SJCRH30 (cell line): ENCODE data around the gene DDX19B. TPM values are rescaled to one million over a fixed set of nuclear protein-coding genes. Genes with fewer than 3 reads are reported as not detected.
"Not testable (repeated sequence)": the region's sequence is repeated elsewhere in the genome, so short reads cannot be mapped to it uniquely, and the experiment has no call there.

Experiments used
- DNase-seq, 2 experiments: peaks; one replicate each; pipeline ENCODE4 v3.0.0-alpha.2; 2015 to 2020
- H3K27ac ChIP-seq: fragments of 250-450 bp; sonication (Bioruptor Pico); 2 replicates; pipeline ENCODE4 v1.5.1; 2020; ENCODE audit warnings: mild to moderate bottlenecking, moderate library complexity
- H3K27me3 ChIP-seq: fragments of 250-450 bp; sonication (Bioruptor Pico); 2 replicates; pipeline ENCODE4 v1.5.1; 2020; ENCODE audit warnings: mild to moderate bottlenecking, moderate library complexity
- H3K36me3 ChIP-seq: fragments of 250-450 bp; sonication (Bioruptor Pico); 2 replicates; pipeline ENCODE4 v1.5.1; 2020; ENCODE audit warnings: mild to moderate bottlenecking, moderate library complexity
- H3K4me1 ChIP-seq: fragments of 250-450 bp; sonication (Bioruptor Pico); 2 replicates; pipeline ENCODE4 v1.5.1; 2020; ENCODE audit warnings: mild to moderate bottlenecking, moderate library complexity
- H3K4me3 ChIP-seq: fragments of 250-450 bp; sonication (Bioruptor Pico); 2 replicates; pipeline ENCODE4 v1.5.1; 2020; ENCODE audit warnings: mild to moderate bottlenecking, moderate library complexity
- H3K9me3 ChIP-seq: fragments of 250-450 bp; sonication (Bioruptor Pico); replicated peaks from 2 replicates; pipeline ENCODE4 v1.5.1; 2020; ENCODE audit warnings: mild to moderate bottlenecking, moderate library complexity
- total RNA-seq: library from RNA; depleted of rRNA; stranded (reverse); fragments of >200 nt; shearing (Covaris generic); gene quantifications from 2 replicates; pipeline ENCODE4 v1.2.3, GENCODE V29; 2014; rRNA removed

The DDX19B gene
- total RNA-seq, result 17.5 and 23.9 TPM in 2 replicates

DNA sequence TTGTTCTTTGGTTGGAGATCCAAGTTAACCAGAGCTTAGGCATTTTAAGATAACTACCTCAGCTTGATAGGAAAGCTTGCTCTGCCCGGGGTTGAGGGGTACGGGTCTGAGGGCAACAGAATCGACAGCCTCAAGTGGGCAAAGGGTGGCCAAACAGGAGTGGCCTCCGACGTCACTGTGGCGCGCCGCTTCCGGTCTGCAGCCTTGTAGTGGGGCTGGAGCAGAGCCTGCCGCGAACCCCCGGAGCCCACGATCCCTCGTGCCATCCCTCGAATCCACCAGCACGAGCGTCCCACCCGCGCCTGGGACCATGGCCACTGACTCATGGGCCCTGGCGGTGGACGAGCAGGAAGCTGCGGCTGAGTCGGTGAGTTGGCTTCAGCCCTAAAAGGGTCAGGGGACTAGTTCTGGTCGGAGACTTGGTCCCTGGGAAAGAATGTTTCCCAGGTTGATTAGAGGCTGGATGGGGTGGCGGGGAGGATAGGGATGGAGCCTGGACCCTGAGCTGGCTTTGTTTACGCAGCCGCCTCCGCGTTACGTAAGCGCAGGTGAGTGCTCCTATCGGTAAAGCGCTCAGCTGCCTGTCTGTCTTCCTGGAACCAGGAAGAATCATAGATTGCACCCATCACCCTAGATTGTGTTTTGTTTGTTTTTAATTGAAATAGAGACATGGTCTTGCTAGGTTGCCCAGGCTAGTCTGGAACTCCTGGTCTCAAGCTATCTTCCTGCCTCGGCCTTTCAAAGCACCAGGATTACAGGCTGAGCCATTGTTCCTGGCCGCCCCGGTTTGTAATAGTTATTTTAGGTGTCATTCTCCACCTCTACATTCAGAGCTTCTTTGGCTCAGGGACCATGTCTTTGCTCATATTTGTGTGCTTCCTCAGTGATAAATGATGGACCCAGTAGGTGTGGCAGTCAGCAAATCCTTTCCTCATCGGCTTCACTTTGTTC is at the start of gene DDX19B:
Gene DDX19B, plus strand, starts transcription at position 199 of the 951 bp plus-strand sequence. Its CDS starts 112 bp downstream, at position 311.
- no peaks in the 10 kb centered on the region for H3K4me1 ChIP-seq
- no peaks in the 10 kb centered on the region; the same call in 1 of the 2 replicates for H3K36me3 ChIP-seq
- H3K27me3 ChIP-seq, result no peaks in the 10 kb centered on the region
- peak within 1 kb of the TSS; percentile 62 for H3K27ac ChIP-seq
- peak; percentile 60 to 63 for DNase-seq
- H3K9me3 ChIP-seq, result no peaks in the 10 kb centered on the region
- peak within 1 kb of the TSS; percentile 90 for H3K4me3 ChIP-seq

DNA sequence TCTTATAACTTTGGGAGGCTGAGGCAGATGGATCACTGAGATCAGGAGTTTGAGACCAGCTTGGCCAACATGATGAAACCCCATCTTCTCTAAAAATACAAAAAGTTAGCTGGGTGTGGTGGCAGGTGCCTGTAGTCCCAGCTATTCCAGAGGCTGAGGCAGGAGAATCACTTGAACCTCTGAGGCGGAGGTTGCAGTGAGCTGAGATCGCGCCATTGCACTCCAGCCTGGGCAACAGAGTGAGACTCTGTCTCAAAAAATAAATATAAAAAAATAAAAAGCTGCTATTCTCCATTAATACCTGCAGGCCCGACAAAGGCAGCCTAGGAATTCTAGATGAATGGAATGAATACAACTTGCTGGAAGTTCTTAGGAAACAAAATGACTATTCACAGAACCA is 49.3 kb upstream of the DDX19B start:
- H3K9me3 ChIP-seq, H3K27me3 ChIP-seq, H3K4me3 ChIP-seq, H3K4me1 ChIP-seq, H3K27ac ChIP-seq, DNase-seq: not testable (repeated sequence)
- H3K36me3 ChIP-seq, result peaks cover 19% of the 10 kb centered on the region

DNA sequence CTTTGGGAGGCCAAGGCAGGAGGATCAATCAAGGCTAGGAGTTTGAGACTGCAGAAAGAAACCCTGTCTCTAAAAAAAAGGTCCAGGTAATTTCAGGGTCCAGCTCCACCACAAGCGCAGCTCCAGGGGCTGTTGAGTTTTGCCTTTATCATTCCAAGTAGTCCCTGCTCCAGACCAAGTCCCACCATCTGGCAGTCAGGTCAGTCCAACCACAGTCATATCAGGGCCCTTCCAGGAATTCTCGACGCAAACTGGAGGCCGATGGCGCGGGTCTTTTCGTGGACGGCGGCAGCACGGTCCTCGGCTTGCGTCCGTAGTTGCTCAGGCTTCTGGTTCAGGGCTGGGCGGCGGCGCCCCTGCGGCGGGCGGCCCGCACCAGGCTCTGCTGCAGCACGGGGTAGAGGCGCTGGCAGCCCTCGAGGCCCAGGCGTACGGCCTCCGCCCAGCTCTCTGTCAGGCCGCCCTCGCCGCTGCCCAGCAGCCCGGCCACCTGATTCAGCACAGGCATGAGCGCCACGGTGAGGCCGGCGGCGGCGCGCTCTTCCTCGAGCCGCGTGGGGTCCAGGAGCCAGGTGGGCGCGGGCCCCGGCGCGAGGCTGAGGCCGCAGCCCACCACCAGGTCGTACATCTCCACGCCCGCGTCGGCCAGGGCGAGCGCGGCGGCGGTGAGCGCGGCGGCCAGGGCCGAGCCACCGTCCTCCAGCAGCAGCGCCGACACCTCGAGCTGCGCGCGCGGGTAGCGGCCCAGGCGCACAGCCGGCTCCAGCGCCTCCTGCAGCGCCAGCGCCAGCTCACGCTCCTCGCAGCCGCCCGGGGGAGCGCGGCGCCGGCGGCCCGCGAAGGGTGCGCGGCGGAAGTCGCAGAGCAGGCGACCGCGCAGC is 48.0 kb upstream of the DDX19B start:
- no peak for DNase-seq
- Histone ChIP-seq H3K4me1 (no peaks in the 10 kb centered on the region), H3K27me3 (no peaks in the 10 kb centered on the region), H3K4me3 (peak overlapping the region; percentile 92), H3K36me3 (peaks cover 22% of the 10 kb centered on the region), H3K27ac (no peak overlapping the region), H3K9me3 (no peaks in the 10 kb centered on the region)

GRCh38 chr16:70251629-70252354 is 47.2 kb upstream of the DDX19B start, which contains the start of gene EXOSC6:
EXOSC6 (minus strand) TSS chr16:70251940; CDS start chr16:70251900, 40 bp downstream.
- H3K4me3 ChIP-seq, result peak within 1 kb of the TSS; percentile 92
- H3K27ac ChIP-seq, result peak within 1 kb of the TSS; percentile 68; the same call in 1 of the 2 replicates
- peak; percentile 88 for DNase-seq
- peaks cover 22% of the 10 kb centered on the region for H3K36me3 ChIP-seq
- H3K9me3 ChIP-seq, result no peaks in the 10 kb centered on the region
- H3K4me1 ChIP-seq, result no peaks in the 10 kb centered on the region
- H3K27me3 ChIP-seq, result no peaks in the 10 kb centered on the region

DNA sequence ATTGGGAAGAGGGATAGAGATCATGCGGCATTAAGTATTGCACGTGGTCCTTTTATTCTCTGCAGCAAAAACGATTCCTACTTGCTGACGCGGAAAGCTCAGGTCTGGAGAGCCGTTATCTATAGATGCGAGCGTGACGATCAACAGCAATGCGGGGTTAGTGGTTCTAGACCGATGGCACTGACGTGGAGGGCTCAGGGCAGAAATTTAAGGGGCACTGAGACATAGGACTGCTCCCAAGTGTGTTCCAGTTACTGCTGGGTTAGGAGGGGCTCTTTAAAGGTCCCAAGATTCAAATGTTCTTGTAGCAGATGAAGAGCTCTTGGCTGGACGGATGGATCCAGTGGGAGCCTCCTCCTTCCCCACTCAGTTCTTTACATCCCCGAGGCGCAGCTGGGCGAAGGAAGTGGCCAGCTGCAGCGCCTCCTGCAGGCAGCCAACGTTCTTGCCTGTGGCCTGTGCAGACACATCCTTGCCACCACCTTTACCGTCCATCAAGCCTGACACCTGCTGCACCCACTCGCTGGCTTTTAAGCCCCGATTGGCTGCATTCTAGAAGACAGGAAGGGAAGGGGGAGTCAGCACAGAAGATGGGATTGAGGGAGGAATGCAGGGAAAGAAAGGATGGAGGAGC is 46.5 kb upstream of the DDX19B start:
- no peaks in the 10 kb centered on the region for H3K9me3 ChIP-seq
- H3K4me3 ChIP-seq, result no peak overlapping the region
- H3K4me1 ChIP-seq, result no peaks in the 10 kb centered on the region
- H3K36me3 ChIP-seq, result peaks cover 23% of the 10 kb centered on the region
- DNase-seq, result peak in 1 of 2 experiments; percentile 13
- H3K27ac ChIP-seq, result no peak overlapping the region
- no peaks in the 10 kb centered on the region for H3K27me3 ChIP-seq

- no peaks in the 10 kb centered on the region for H3K27me3 ChIP-seq
- peaks cover 26% of the 10 kb centered on the region for H3K36me3 ChIP-seq
- DNase-seq, result peak in 1 of 2 experiments; percentile 40
- H3K9me3 ChIP-seq, result no peaks in the 10 kb centered on the region
- H3K27ac ChIP-seq, result no peak overlapping the region
- H3K4me3 ChIP-seq, result no peak overlapping the region
- H3K4me1 ChIP-seq, result no peaks in the 10 kb centered on the region
These were observed 45.5 kb upstream of the DDX19B start for GRCh38 chr16:70253291-70254106.

- Histone ChIP-seq H3K4me3 (no peak overlapping the region), H3K27ac (no peak overlapping the region), H3K9me3 (no peaks in the 10 kb centered on the region), H3K27me3 (no peaks in the 10 kb centered on the region), H3K36me3 (peaks cover 28% of the 10 kb centered on the region), H3K4me1 (no peaks in the 10 kb centered on the region)
- DNase-seq, result no peak
These were observed 44.6 kb upstream of the DDX19B start for GRCh38 chr16:70254180-70254964.

DNA sequence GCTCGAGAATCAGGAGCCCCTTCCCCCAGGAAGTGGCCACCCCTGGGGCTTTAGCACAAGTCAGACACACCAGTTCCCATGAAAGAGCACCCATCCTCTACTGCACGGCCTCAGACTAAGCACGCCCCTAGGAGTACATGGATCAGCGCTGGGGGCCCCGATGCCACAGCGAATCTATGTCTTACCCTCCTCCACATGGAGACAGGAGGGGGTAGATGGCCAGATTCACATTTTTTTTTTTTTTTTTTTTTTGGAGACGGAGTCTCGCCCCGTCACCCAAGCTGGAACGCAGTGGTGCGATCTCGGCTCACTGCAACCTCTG is 44.1 kb upstream of the DDX19B start:
- Histone ChIP-seq H3K27ac (no peak overlapping the region), H3K27me3 (no peaks in the 10 kb centered on the region), H3K36me3 (peaks cover 32% of the 10 kb centered on the region), H3K4me1 (no peaks in the 10 kb centered on the region), H3K9me3 (no peaks in the 10 kb centered on the region), H3K4me3 (no peak overlapping the region)
- DNase-seq, result no peak

- no peak overlapping the region for H3K27ac ChIP-seq
- no peak overlapping the region for H3K4me3 ChIP-seq
- H3K27me3 ChIP-seq, result no peaks in the 10 kb centered on the region
- peaks cover 37% of the 10 kb centered on the region for H3K36me3 ChIP-seq
- no peak for DNase-seq
- H3K4me1 ChIP-seq, result no peaks in the 10 kb centered on the region
- H3K9me3 ChIP-seq, result no peaks in the 10 kb centered on the region
These were observed 43.4 kb upstream of the DDX19B start for GRCh38 chr16:70255574-70255973.

DNA sequence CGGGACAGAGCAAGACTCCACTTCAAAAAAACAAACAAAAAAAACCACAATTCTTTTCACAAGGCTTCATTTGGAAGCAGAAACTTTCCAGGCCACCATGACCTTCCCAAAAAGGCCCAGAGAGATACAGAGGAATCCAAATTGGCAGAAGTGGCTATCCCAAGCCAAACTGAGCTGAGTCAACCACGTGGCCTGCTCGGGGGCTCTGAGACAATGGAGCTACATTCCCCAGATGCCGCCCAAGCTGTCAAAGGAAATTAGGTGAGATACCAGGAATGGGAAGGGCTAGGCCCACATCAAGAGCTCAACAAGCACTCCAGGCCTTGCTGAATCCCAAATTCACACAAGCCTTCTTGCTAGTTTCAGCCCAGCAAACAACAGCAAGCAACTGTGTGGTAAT is 41.6 kb upstream of the DDX19B start:
- H3K27ac ChIP-seq, result no peak overlapping the region

DNA sequence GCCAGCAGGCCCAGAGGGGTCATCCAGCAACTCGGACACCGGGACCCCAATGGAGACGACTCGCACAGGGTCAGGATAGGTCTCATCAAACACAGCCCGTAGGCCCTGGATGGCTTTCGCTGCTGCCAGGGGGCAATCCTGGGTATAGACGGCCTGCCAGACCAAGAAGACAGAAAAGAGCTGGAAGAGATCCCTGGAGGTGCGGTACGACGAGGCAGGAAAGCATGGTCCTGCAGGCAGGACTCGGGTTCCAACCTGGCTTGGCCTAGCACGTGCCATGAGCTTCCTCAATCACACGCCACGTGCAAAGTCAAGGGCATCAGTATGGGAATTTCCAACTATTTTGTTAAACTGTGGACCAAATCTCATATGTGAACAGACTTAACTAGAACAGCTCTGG is 40.9 kb upstream of the DDX19B start:
- Histone ChIP-seq H3K4me1 (no peaks in the 10 kb centered on the region), H3K36me3 (peaks cover 32% of the 10 kb centered on the region), H3K9me3 (no peaks in the 10 kb centered on the region), H3K27me3 (no peaks in the 10 kb centered on the region), H3K27ac (no peak overlapping the region), H3K4me3 (no peak overlapping the region)
- DNase-seq, result no peak

More for the DNA sequence above, 41.6 kb upstream of the DDX19B start:
- DNase-seq, result no peak
- no peaks in the 10 kb centered on the region for H3K4me1 ChIP-seq
- H3K36me3 ChIP-seq, result peaks cover 39% of the 10 kb centered on the region
- H3K4me3 ChIP-seq, result no peak overlapping the region
- H3K9me3 ChIP-seq, result no peaks in the 10 kb centered on the region
- H3K27me3 ChIP-seq, result no peaks in the 10 kb centered on the region

GRCh38 chr16:70258946-70259345 is 40.0 kb upstream of the DDX19B start:
- no peaks in the 10 kb centered on the region for H3K9me3 ChIP-seq
- no peak overlapping the region for H3K27ac ChIP-seq
- no peaks in the 10 kb centered on the region for H3K27me3 ChIP-seq
- no peak for DNase-seq
- H3K4me1 ChIP-seq, result no peaks in the 10 kb centered on the region
- H3K36me3 ChIP-seq, result peaks cover 32% of the 10 kb centered on the region
- H3K4me3 ChIP-seq, result no peak overlapping the region

DNA sequence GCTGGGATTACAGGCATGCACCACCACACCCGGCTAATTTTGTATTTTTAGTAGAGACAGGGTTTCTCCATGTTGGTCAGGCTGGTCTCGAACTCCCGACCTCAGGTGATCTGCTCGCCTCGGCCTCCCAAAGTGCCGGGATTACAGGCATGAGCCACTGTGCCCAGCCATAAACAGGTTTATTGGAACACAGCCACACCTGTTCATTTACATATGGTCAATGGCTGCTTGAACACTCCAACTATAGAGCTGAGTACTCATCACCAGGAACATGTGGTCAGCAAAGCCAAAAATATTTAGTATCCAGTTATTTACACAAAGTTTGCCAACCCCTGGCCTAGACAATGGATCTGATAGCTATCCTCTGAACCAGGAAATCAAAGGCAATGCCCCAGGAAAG is 39.1 kb upstream of the DDX19B start:
- peaks cover 35% of the 10 kb centered on the region for H3K36me3 ChIP-seq
- H3K4me3 ChIP-seq, H3K4me1 ChIP-seq, H3K9me3 ChIP-seq, H3K27ac ChIP-seq, DNase-seq, H3K27me3 ChIP-seq: not testable (repeated sequence)
